Neural cell (in vitro differentiated cells): Measurements from ENCODE around the gene LY6G6C. TPM values are rescaled to one million over a fixed set of nuclear protein-coding genes. Genes with fewer than 3 reads are reported as not detected.

Experiments used
- H2AFZ ChIP-seq: fragments of 200-600, 300-800 bp; sonication (generic), shearing (Covaris generic); 2 replicates; pipeline ENCODE4 v1.6.0; 2014; ENCODE audit warnings: low read depth, mild to moderate bottlenecking, antibody characterized with exemption, low read length, moderate library complexity
- H3F3A ChIP-seq: fragments of 200-600 bp; shearing (Covaris generic); 2 replicates; pipeline ENCODE4 v1.6.1; 2016; ENCODE audit warnings: mild to moderate bottlenecking, moderate library complexity, mixed read lengths, antibody characterized with exemption, low read length; ENCODE audit not compliant: insufficient read depth, poor library complexity, severe bottlenecking
- H3K27ac ChIP-seq: fragments of 200-600, 300-800 bp; sonication (generic), shearing (Covaris generic); 2 replicates; pipeline ENCODE4 v1.5.1; 2014; ENCODE audit warnings: mild to moderate bottlenecking, low read length, moderate library complexity
- H3K27me3 ChIP-seq: fragments of 300-800, 200-600 bp; sonication (generic), shearing (Covaris generic); 2 replicates; pipeline ENCODE4 v1.6.0; 2014; ENCODE audit warnings: mild to moderate bottlenecking, low read depth, low read length, moderate library complexity; ENCODE audit not compliant: insufficient read depth
- H3K36me3 ChIP-seq: fragments of 300-800, 200-600 bp; sonication (generic), shearing (Covaris generic); 2 replicates; pipeline ENCODE4 v1.5.1; 2014; ENCODE audit warnings: mild to moderate bottlenecking, antibody characterized with exemption, low read length, moderate library complexity; ENCODE audit not compliant: insufficient read depth
- H3K4me2 ChIP-seq: fragments of 300-800, 200-600 bp; sonication (generic), shearing (Covaris generic); 2 replicates; pipeline ENCODE4 v1.6.0; 2014; ENCODE audit warnings: mild to moderate bottlenecking, low read length
- H3K4me3 ChIP-seq: fragments of 300-800, 200-600 bp; sonication (generic), shearing (Covaris generic); 2 replicates; pipeline ENCODE4 v1.5.1; 2014; ENCODE audit warnings: mild to moderate bottlenecking, low read length, moderate library complexity
- H3K79me2 ChIP-seq: fragments of 200-600 bp; shearing (Covaris generic); replicated peaks from 2 replicates; pipeline ENCODE4 v1.6.0; 2014; ENCODE audit warnings: mild to moderate bottlenecking, low read length, moderate library complexity; ENCODE audit not compliant: insufficient read depth
- H3K9ac ChIP-seq: fragments of 300-800, 200-600 bp; sonication (generic), shearing (Covaris generic); 2 replicates; pipeline ENCODE4 v1.6.1; 2016; ENCODE audit warnings: mild to moderate bottlenecking, low read length, mixed read lengths
- H3K9me2 ChIP-seq: fragments of 200-600 bp; shearing (Covaris generic); 2 replicates; pipeline ENCODE4 v1.6.1; 2016; ENCODE audit warnings: mild to moderate bottlenecking, low read length, mixed read lengths; ENCODE audit not compliant: insufficient read depth
- H3K9me3 ChIP-seq: fragments of 200-600, 300-800 bp; sonication (generic), shearing (Covaris generic); 2 replicates; pipeline ENCODE4 v1.6.1; 2016; ENCODE audit warnings: mild to moderate bottlenecking, mixed run types, low read length, moderate library complexity, mixed read lengths
- H4K20me1 ChIP-seq: fragments of 200-600 bp; shearing (Covaris generic); 2 replicates; pipeline ENCODE4 v1.6.1; 2016; ENCODE audit warnings: mild to moderate bottlenecking, mixed run types; ENCODE audit not compliant: insufficient read depth
- CTCF ChIP-seq: fragments of 450-650 bp; IDR thresholded peaks from 2 replicates; pipeline ENCODE4 v1.5.1; 2014; ENCODE audit warnings: antibody characterized with exemption, mild to moderate bottlenecking, moderate library complexity; ENCODE audit not compliant: poor library complexity, severe bottlenecking
- EP300 ChIP-seq: fragments of 450-650 bp; conservative IDR thresholded peaks from 2 replicates; pipeline ENCODE4 v1.6.1; 2014; ENCODE audit warnings: antibody characterized with exemption, mild to moderate bottlenecking, moderate library complexity; ENCODE audit not compliant: poor library complexity, severe bottlenecking
- EZH2 ChIP-seq: fragments of 200-600, 300-800 bp; shearing (Covaris generic), sonication (generic); IDR thresholded peaks from 2 replicates; pipeline ENCODE4 v1.6.1; 2014; ENCODE audit warnings: antibody characterized with exemption, low read length, borderline replicate concordance, mild to moderate bottlenecking; ENCODE audit not compliant: insufficient read depth, poor library complexity, severe bottlenecking
- MXI1 ChIP-seq: fragments of 450-650 bp; conservative IDR thresholded peaks from 2 replicates; pipeline ENCODE4 v1.6.1; 2014; ENCODE audit warnings: antibody characterized with exemption, mild to moderate bottlenecking; ENCODE audit not compliant: poor library complexity, severe bottlenecking
- POLR2AphosphoS5 ChIP-seq: IDR thresholded peaks from 2 replicates; pipeline ENCODE4 v1.6.1; 2012
- RAD21 ChIP-seq: fragments of 450-650 bp; conservative IDR thresholded peaks from 2 replicates; pipeline ENCODE4 v1.6.1; 2014; ENCODE audit warnings: antibody characterized with exemption, mild to moderate bottlenecking, moderate library complexity
- REST ChIP-seq: IDR thresholded peaks from 2 replicates; pipeline ENCODE4 v1.6.1; 2012; ENCODE audit warnings: borderline replicate concordance
- SMC3 ChIP-seq: fragments of 450-650 bp; conservative IDR thresholded peaks from 2 replicates; pipeline ENCODE4 v1.6.1; 2014; ENCODE audit warnings: antibody characterized with exemption, mild to moderate bottlenecking, moderate library complexity; ENCODE audit not compliant: poor library complexity
- TAF1 ChIP-seq: IDR thresholded peaks from 2 replicates; pipeline ENCODE4 v1.6.1; 2012; ENCODE audit warnings: low read depth
- polyA plus RNA-seq: library from polyadenylated mRNA; depleted of rRNA; stranded (reverse); fragments of >200 nt; gene quantifications from 2 replicates; pipeline ENCODE4 v1.2.3, GENCODE V29; 2014

LY6G6C gene
- polyA plus RNA-seq, 1 donor from 2014 or later, result 0.88 TPM

GRCh38 chr6:31705931-31706330 lies 15.6 kb downstream of the LY6G6C start:
- TF ChIP-seq CTCF, result no peak
- no peak for TF ChIP-seq EZH2
- no peak for TF ChIP-seq EP300
- TF ChIP-seq TAF1, result no peak
- no peak for TF ChIP-seq MXI1
- no peak for TF ChIP-seq SMC3
- no peak for TF ChIP-seq POLR2AphosphoS5
- TF ChIP-seq REST, result no peak
- no peak for TF ChIP-seq RAD21
- no peaks in the 10 kb centered on the region for H3F3A ChIP-seq

GRCh38 chr6:31702819-31703716 lies 18.5 kb downstream of the LY6G6C start, which contains the start of gene ABHD16A:
Gene ABHD16A, minus strand, starts transcription at chr6:31703324. Its CDS starts 43 bp downstream, at chr6:31703281.
- Histone ChIP-seq H3K27ac (peak within 1 kb of the TSS; percentile 95), H3K9me3 (no peaks in the 10 kb centered on the region), H3K27me3 (no peaks in the 10 kb centered on the region), H4K20me1 (no peaks in the 10 kb centered on the region), H3K4me3 (peak within 1 kb of the TSS; percentile 84), H3K9ac (peak within 1 kb of the TSS; percentile 93), H3K4me2 (peak within 1 kb of the TSS; percentile 96), H2AFZ (peak within 1 kb of the TSS; percentile 88), H3K36me3 (no peaks in the 10 kb centered on the region), H3F3A (no peaks in the 10 kb centered on the region), H3K9me2 (no peaks in the 10 kb centered on the region), H3K79me2 (peaks cover 26% of the 10 kb centered on the region)
- TF ChIP-seq TAF1 (peak; percentile 79), REST (peak; percentile 81), CTCF (no peak), EP300 (peak; percentile 53), MXI1 (peak; percentile 87), POLR2AphosphoS5 (peak; percentile 96), SMC3 (peak; percentile 8), RAD21 (no peak), EZH2 (no peak)

More at GRCh38 chr6:31705931-31706330, 15.6 kb downstream of the LY6G6C start:
- Histone ChIP-seq H3K79me2 (peaks cover 19% of the 10 kb centered on the region), H3K9ac (no peak overlapping the region), H3K27me3 (no peaks in the 10 kb centered on the region), H3K9me2 (no peaks in the 10 kb centered on the region), H3K4me2 (no peak overlapping the region), H3K9me3 (no peaks in the 10 kb centered on the region), H3K4me3 (no peak overlapping the region), H3K27ac (no peak overlapping the region), H3K36me3 (no peaks in the 10 kb centered on the region), H4K20me1 (no peaks in the 10 kb centered on the region), H2AFZ (no peak overlapping the region)
